Measurements from ENCODE around the gene DMD.

DMD gene

GRCh38 chrX:33001107-33001506 is 210.2 kb downstream of the DMD start:
- Histone ChIP-seq H3K27me3 (ENCODE audit: control insufficient read depth, insufficient read depth, low read length) (no peaks in the 10 kb centered on the region), H3K4me1 (ENCODE audit: control insufficient read depth, insufficient read depth, low read length) (no peaks in the 10 kb centered on the region), H3K9ac (ENCODE audit: low read length) (no peak overlapping the region), H3K4me3 (ENCODE audit: low read length) (no peak overlapping the region), H3K9me3 (ENCODE audit: control insufficient read depth, low read length) (no peaks in the 10 kb centered on the region), H3K36me3 (ENCODE audit: control insufficient read depth, insufficient read depth, low read length) (no peaks in the 10 kb centered on the region)

DNA sequence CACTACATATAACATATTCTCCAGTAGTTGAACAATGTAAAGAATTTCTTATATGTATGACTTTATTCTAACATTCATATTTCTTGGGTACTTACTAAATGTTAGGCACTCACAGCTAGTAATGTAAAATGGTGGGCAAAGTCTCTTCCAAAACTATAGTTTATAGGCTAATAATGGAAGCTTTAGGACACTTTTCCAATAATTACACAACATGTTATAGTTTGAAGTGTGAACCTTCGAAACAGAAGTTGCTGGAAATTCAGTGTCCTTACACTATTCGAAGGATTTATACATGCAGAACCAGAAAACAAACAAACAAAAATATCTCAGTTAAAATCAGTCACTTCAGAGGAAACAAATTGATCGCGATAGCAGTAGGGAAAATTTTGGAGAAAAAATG is 212.6 kb downstream of the DMD start:
- Histone ChIP-seq H3K4me3 (ENCODE audit: low read length) (no peak overlapping the region), H3K9ac (ENCODE audit: low read length) (no peak overlapping the region), H3K36me3 (ENCODE audit: control insufficient read depth, insufficient read depth, low read length) (no peaks in the 10 kb centered on the region), H3K4me1 (ENCODE audit: control insufficient read depth, insufficient read depth, low read length) (no peaks in the 10 kb centered on the region), H3K27me3 (ENCODE audit: control insufficient read depth, insufficient read depth, low read length) (no peaks in the 10 kb centered on the region), H3K9me3 (ENCODE audit: control insufficient read depth, low read length) (no peaks in the 10 kb centered on the region)

DNA sequence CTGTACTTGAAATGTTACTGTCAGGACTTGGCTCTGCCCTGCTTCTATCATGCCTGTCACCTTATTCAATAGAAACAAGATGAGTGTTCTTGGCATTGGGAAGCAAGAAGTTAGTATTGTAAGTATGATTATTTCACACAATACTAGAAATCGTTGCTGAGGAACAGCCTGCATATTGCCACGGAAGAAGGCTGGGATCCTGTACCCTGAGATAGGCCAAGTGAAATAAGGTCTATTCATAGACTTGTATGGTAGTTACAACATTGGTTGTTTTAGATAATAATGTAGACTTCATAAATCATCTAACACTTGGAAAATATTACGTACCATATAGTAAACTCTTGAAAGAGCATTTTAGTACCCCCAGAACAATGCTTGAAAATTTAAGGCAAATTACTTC is 215.9 kb downstream of the DMD start:
- H3K9ac ChIP-seq (ENCODE audit: low read length) = no peak overlapping the region

GRCh38 chrX:32987142-32987541 is 224.2 kb downstream of the DMD start:
- no peaks in the 10 kb centered on the region for H3K4me1 ChIP-seq (ENCODE audit: control insufficient read depth, insufficient read depth, low read length)
- H3K9me3 ChIP-seq (ENCODE audit: control insufficient read depth, low read length) = no peaks in the 10 kb centered on the region
- no peak overlapping the region for H3K4me3 ChIP-seq (ENCODE audit: low read length)
- H3K27me3 ChIP-seq (ENCODE audit: control insufficient read depth, insufficient read depth, low read length) = no peaks in the 10 kb centered on the region
- no peaks in the 10 kb centered on the region for H3K36me3 ChIP-seq (ENCODE audit: control insufficient read depth, insufficient read depth, low read length)
- no peak overlapping the region for H3K9ac ChIP-seq (ENCODE audit: low read length)

More for the DNA sequence above, 215.9 kb downstream of the DMD start:
- H3K36me3 ChIP-seq (ENCODE audit: control insufficient read depth, insufficient read depth, low read length) = no peaks in the 10 kb centered on the region
- H3K4me3 ChIP-seq (ENCODE audit: low read length) = no peak overlapping the region
- no peaks in the 10 kb centered on the region for H3K9me3 ChIP-seq (ENCODE audit: control insufficient read depth, low read length)
- H3K4me1 ChIP-seq (ENCODE audit: control insufficient read depth, insufficient read depth, low read length) = no peaks in the 10 kb centered on the region
- no peaks in the 10 kb centered on the region for H3K27me3 ChIP-seq (ENCODE audit: control insufficient read depth, insufficient read depth, low read length)

DNA sequence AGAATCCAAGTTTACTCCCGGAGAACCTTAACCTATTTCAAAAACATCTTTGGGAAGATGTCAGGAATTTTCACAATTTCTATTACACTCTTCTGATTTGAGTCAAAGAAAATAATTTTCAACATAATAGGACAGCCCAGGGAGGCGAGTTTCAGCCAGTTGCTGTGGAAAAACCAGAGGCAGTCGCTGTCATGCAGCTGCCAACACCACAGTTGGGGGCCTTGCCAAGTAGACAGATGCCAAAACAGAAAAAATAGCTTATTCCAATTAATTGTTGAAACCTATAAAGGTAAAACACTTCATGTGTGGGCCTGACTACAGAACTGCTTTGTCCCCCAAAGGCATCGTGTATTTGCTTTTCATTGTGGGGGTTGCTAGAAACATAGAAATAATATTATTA is 225.8 kb downstream of the DMD start:
- Histone ChIP-seq H3K36me3 (ENCODE audit: control insufficient read depth, insufficient read depth, low read length) (no peaks in the 10 kb centered on the region), H3K27me3 (ENCODE audit: control insufficient read depth, insufficient read depth, low read length) (no peaks in the 10 kb centered on the region), H3K9me3 (ENCODE audit: control insufficient read depth, low read length) (no peaks in the 10 kb centered on the region), H3K4me3 (ENCODE audit: low read length) (no peak overlapping the region), H3K9ac (ENCODE audit: low read length) (no peak overlapping the region), H3K4me1 (ENCODE audit: control insufficient read depth, insufficient read depth, low read length) (no peaks in the 10 kb centered on the region)

- H3K4me1 ChIP-seq (ENCODE audit: control insufficient read depth, insufficient read depth, low read length) = no peaks in the 10 kb centered on the region
- no peaks in the 10 kb centered on the region for H3K36me3 ChIP-seq (ENCODE audit: control insufficient read depth, insufficient read depth, low read length)
- no peak overlapping the region for H3K4me3 ChIP-seq (ENCODE audit: low read length)
- no peak overlapping the region for H3K9ac ChIP-seq (ENCODE audit: low read length)
- H3K9me3 ChIP-seq (ENCODE audit: control insufficient read depth, low read length) = no peaks in the 10 kb centered on the region
- H3K27me3 ChIP-seq (ENCODE audit: control insufficient read depth, insufficient read depth, low read length) = no peaks in the 10 kb centered on the region
Observed at GRCh38 chrX:32966821-32967355, 244.5 kb downstream of the DMD start.

DNA sequence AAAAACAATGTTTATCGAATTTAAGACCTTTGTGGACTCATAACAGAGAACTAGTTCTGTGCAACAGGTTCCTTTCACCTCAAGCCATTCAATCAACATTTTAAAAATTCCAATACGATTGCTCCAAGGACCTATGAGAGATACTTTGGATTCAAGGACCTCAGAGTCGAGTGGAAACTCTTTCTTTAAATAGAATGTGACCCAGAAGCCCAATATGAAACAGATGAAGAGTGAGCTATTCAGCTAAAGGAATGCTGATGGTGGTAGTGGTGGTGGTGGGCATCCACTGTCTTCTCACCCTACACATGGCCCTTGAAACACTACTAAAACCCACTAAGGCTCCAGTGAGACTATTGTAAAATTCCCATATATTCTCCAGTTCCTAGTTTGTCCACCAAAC is 257.2 kb downstream of the DMD start:
- H3K4me1 ChIP-seq (ENCODE audit: control insufficient read depth, insufficient read depth, low read length) = no peaks in the 10 kb centered on the region
- no peaks in the 10 kb centered on the region for H3K27me3 ChIP-seq (ENCODE audit: control insufficient read depth, insufficient read depth, low read length)
- no peaks in the 10 kb centered on the region for H3K9me3 ChIP-seq (ENCODE audit: control insufficient read depth, low read length)
- H3K36me3 ChIP-seq (ENCODE audit: control insufficient read depth, insufficient read depth, low read length) = no peaks in the 10 kb centered on the region
- H3K4me3 ChIP-seq (ENCODE audit: low read length) = no peak overlapping the region
- no peak overlapping the region for H3K9ac ChIP-seq (ENCODE audit: low read length)

DNA sequence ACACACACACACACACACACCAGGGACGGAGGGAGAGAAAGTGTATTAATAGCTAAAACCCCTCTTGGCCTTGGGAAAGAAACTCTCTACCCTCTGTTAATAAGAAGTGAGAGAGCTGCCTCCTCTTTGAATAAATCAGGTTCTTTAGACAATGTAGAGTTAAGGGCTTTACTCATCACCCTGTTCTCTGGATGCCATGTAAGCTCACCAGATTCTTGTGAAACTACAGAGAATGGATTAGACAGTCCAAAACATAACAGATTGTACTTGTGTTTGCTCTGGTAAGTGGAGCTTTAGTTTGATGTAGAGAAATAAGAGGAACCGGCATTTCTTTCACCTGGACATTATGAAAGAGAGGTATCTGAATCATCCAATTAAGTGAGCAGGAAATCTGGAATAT is 263.2 kb downstream of the DMD start:
- no peaks in the 10 kb centered on the region for H3K9me3 ChIP-seq (ENCODE audit: control insufficient read depth, low read length)
- H3K27me3 ChIP-seq (ENCODE audit: control insufficient read depth, insufficient read depth, low read length) = no peaks in the 10 kb centered on the region
- H3K4me3 ChIP-seq (ENCODE audit: low read length) = no peak overlapping the region
- H3K9ac ChIP-seq (ENCODE audit: low read length) = no peak overlapping the region
- H3K36me3 ChIP-seq (ENCODE audit: control insufficient read depth, insufficient read depth, low read length) = no peaks in the 10 kb centered on the region
- H3K4me1 ChIP-seq (ENCODE audit: control insufficient read depth, insufficient read depth, low read length) = no peaks in the 10 kb centered on the region

GRCh38 chrX:32937043-32937442 is 274.3 kb downstream of the DMD start:
- no peaks in the 10 kb centered on the region for H3K4me1 ChIP-seq (ENCODE audit: control insufficient read depth, insufficient read depth, low read length)

GRCh38 chrX:32933548-32933947 is 277.8 kb downstream of the DMD start:
- Histone ChIP-seq H3K4me3 (ENCODE audit: low read length) (no peak overlapping the region), H3K4me1 (ENCODE audit: control insufficient read depth, insufficient read depth, low read length) (no peaks in the 10 kb centered on the region), H3K36me3 (ENCODE audit: control insufficient read depth, insufficient read depth, low read length) (no peaks in the 10 kb centered on the region), H3K9me3 (ENCODE audit: control insufficient read depth, low read length) (no peaks in the 10 kb centered on the region), H3K27me3 (ENCODE audit: control insufficient read depth, insufficient read depth, low read length) (no peaks in the 10 kb centered on the region), H3K9ac (ENCODE audit: low read length) (no peak overlapping the region)

More at GRCh38 chrX:32937043-32937442, 274.3 kb downstream of the DMD start:
- Histone ChIP-seq H3K27me3 (ENCODE audit: control insufficient read depth, insufficient read depth, low read length) (no peaks in the 10 kb centered on the region), H3K36me3 (ENCODE audit: control insufficient read depth, insufficient read depth, low read length) (no peaks in the 10 kb centered on the region), H3K4me3 (ENCODE audit: low read length) (no peak overlapping the region), H3K9me3 (ENCODE audit: control insufficient read depth, low read length) (no peaks in the 10 kb centered on the region), H3K9ac (ENCODE audit: low read length) (no peak overlapping the region)

DNA sequence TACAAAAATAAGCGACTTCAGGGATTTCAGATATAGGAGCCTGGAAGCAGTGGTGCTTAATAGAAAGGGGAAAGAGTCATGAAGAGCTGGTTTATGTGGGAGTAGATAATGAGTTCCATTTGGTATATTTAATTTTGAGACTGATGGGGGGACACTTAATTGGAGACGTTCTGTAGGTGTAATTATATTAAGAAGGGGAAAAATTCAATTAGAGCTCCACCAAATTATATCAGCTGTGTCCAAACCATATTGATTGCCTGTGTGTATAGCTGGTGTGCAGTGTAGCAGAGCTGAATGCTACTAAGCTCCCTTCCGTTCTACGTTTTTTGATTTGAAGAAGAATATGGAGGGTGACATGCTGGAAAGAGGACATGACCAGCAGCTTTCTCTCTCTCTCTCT is 282.3 kb downstream of the DMD start:
- H3K4me1 ChIP-seq (ENCODE audit: control insufficient read depth, insufficient read depth, low read length) = no peaks in the 10 kb centered on the region
- H3K27me3 ChIP-seq (ENCODE audit: control insufficient read depth, insufficient read depth, low read length) = no peaks in the 10 kb centered on the region
- no peak overlapping the region for H3K4me3 ChIP-seq (ENCODE audit: low read length)
- no peak overlapping the region for H3K9ac ChIP-seq (ENCODE audit: low read length)
- no peaks in the 10 kb centered on the region for H3K36me3 ChIP-seq (ENCODE audit: control insufficient read depth, insufficient read depth, low read length)
- no peaks in the 10 kb centered on the region for H3K9me3 ChIP-seq (ENCODE audit: control insufficient read depth, low read length)

DNA sequence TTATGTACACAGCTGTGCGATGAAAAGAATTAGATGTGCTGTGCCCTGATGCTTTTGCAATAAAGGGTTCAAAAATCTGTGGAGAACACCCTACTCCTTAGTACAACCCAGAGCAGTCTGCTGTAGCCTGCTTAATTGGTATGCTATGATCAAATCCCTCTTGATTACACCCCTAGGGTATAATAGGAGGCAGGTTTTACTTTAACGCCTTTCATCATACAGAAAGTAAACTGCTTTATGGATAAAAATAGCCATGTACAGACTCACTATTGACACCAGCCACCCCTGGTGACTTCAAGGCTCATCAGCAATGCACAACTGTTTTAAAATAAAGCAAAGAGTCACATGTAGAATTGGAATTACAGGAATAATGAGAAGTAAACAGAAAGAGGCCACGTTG is 315.3 kb downstream of the DMD start:
- H3K9me3 ChIP-seq (ENCODE audit: control insufficient read depth, low read length) = no peaks in the 10 kb centered on the region
- H3K9ac ChIP-seq (ENCODE audit: low read length) = no peak overlapping the region
- H3K4me1 ChIP-seq (ENCODE audit: control insufficient read depth, insufficient read depth, low read length) = no peaks in the 10 kb centered on the region
- no peaks in the 10 kb centered on the region for H3K36me3 ChIP-seq (ENCODE audit: control insufficient read depth, insufficient read depth, low read length)
- H3K27me3 ChIP-seq (ENCODE audit: control insufficient read depth, insufficient read depth, low read length) = no peaks in the 10 kb centered on the region
- no peak overlapping the region for H3K4me3 ChIP-seq (ENCODE audit: low read length)

DNA sequence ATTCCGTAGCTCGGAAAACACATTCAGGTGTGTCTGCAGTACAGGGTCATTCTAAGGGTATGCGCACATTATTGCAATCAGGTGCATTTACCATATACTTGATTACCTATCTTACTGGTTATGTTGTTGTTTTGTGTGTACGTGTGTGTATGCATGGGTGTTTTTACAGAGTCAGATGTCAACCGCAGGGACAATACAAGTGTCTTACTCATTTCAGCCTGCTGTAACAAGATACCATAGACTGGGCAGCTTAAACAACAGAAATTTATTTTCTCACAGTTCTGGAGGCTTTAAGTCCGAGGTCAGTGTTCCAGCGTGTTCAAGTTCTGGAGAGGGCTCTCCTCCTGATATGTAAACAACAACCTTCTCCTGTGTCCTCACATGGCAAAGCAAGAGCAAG is 316.7 kb downstream of the DMD start:
- Histone ChIP-seq H3K4me3 (ENCODE audit: low read length) (no peak overlapping the region), H3K27me3 (ENCODE audit: control insufficient read depth, insufficient read depth, low read length) (no peaks in the 10 kb centered on the region), H3K36me3 (ENCODE audit: control insufficient read depth, insufficient read depth, low read length) (no peaks in the 10 kb centered on the region), H3K4me1 (ENCODE audit: control insufficient read depth, insufficient read depth, low read length) (no peaks in the 10 kb centered on the region), H3K9ac (ENCODE audit: low read length) (no peak overlapping the region), H3K9me3 (ENCODE audit: control insufficient read depth, low read length) (no peaks in the 10 kb centered on the region)

Data from mucosa of stomach (tissue), 1 donor.